Vagina (tissue), 2 donors: ENCODE results near the gene DESI1.

Source experiments
- CTCF ChIP-seq, 3 experiments: fragments of 450-650 bp in 2 of 3; fragments of 200-600 bp in 1 of 3; sonication (generic) in 1 of 3; IDR thresholded peaks; one replicate each; pipeline ENCODE4 v1.5.1; 2017 to 2019; ENCODE audit warnings: antibody characterized with exemption in 3 of 3, mild to moderate bottlenecking in 2 of 3, moderate library complexity in 2 of 3
- POLR2A ChIP-seq, 2 donors: fragments of 450-650 bp; IDR thresholded peaks; one replicate each; pipeline ENCODE4 v1.6.1; 2017; ENCODE audit warnings: antibody characterized with exemption in 2 of 2, mild to moderate bottlenecking in 2 of 2, moderate library complexity in 2 of 2

- no peak for TF ChIP-seq POLR2A (IDR thresholded peaks at IDR 0.05)
- no peak for TF ChIP-seq CTCF (IDR thresholded peaks at IDR 0.05)
These were observed 72.0 kb downstream of the DESI1 start for GRCh38 chr22:41548830-41549211.
